Smooth muscle cell (in vitro differentiated cells): Measurements from ENCODE around the gene LRRC28. TPM values are rescaled to one million over a fixed set of nuclear protein-coding genes. Genes with fewer than 3 reads are reported as not detected.

Experiments used
- DNase-seq: peaks from one replicate; lab custom pipeline; 2025; ENCODE audit not compliant: unreplicated experiment; lab: John Stamatoyannopoulos, UW
- H2AFZ ChIP-seq: fragments of 200-600 bp; sonication (generic); 2 replicates; pipeline ENCODE4 v1.6.0; 2016; ENCODE audit warnings: antibody characterized with exemption, low read depth, mild to moderate bottlenecking
- H3F3A ChIP-seq: fragments of 200-600 bp; sonication (generic); 2 replicates; pipeline ENCODE4 v1.6.0; 2017; ENCODE audit warnings: antibody characterized with exemption, low read depth
- H3K27ac ChIP-seq: fragments of 200-600 bp; sonication (generic); 2 replicates; pipeline ENCODE4 v1.5.1; 2016; ENCODE audit warnings: low read depth, mild to moderate bottlenecking
- H3K27me3 ChIP-seq: fragments of 200-600 bp; sonication (generic); 2 replicates; pipeline ENCODE4 v1.6.1; 2016; ENCODE audit warnings: low read depth, mild to moderate bottlenecking
- H3K36me3 ChIP-seq: fragments of 200-600 bp; sonication (generic); 2 replicates; pipeline ENCODE4 v1.5.1; 2016; ENCODE audit warnings: low read depth
- H3K4me1 ChIP-seq: fragments of 200-600 bp; sonication (generic); 2 replicates; pipeline ENCODE4 v1.5.1; 2016; ENCODE audit warnings: low read depth
- H3K4me2 ChIP-seq: fragments of 200-600 bp; sonication (generic); 2 replicates; pipeline ENCODE4 v1.6.0; 2016; ENCODE audit warnings: mild to moderate bottlenecking
- H3K4me3 ChIP-seq: fragments of 200-600 bp; sonication (generic); 2 replicates; pipeline ENCODE4 v1.5.1; 2016; ENCODE audit warnings: mild to moderate bottlenecking
- H3K79me2 ChIP-seq: fragments of 200-600 bp; sonication (generic); 2 replicates; pipeline ENCODE4 v1.6.0; 2016; ENCODE audit warnings: low read depth, mild to moderate bottlenecking
- H3K9ac ChIP-seq: fragments of 200-600 bp; sonication (generic); 2 replicates; pipeline ENCODE4 v1.6.0; 2016; ENCODE audit warnings: low read depth
- H3K9me3 ChIP-seq: fragments of 200-600 bp; sonication (generic); replicated peaks from 2 replicates; pipeline ENCODE4 v1.5.1; 2016; ENCODE audit warnings: low read depth
- H4K20me1 ChIP-seq: fragments of 200-600 bp; sonication (generic); 2 replicates; pipeline ENCODE4 v1.6.0; 2016; ENCODE audit warnings: low read depth
- WGBS: methylation state at CpG from one replicate; pipeline ENCODE4 v1.1.7; 2016; ENCODE audit warnings: low lambda C conversion rate; 5-methylcytosine and 5-hydroxymethylcytosine counted together
- polyA plus RNA-seq: library from polyadenylated mRNA; unstranded; fragments of >200 nt; fragmentation: Nextera tagmentation; extraction: Ambion mirVana; gene quantifications from 2 replicates; pipeline ENCODE4 v1.2.1, GENCODE V29; 2016
- total RNA-seq: library from RNA; depleted of rRNA; stranded (reverse); fragments of >200 nt; gene quantifications from 2 replicates; pipeline ENCODE4 v1.2.3, GENCODE V29; 2014
- TF ChIP-seq, protein P1 (sequence below): fragments of 200-600 bp; sonication (generic); IDR thresholded peaks from 2 replicates; pipeline ENCODE4 v1.5.1; 2017; ENCODE audit warnings: borderline replicate concordance, mild to moderate bottlenecking, antibody characterized with exemption; ENCODE audit not compliant: insufficient read depth, poor library complexity, severe bottlenecking

LRRC28 gene
- total and polyA plus RNA-seq, 2 experiments from 2014 or later: 26.5 to 28.8 TPM

DNA sequence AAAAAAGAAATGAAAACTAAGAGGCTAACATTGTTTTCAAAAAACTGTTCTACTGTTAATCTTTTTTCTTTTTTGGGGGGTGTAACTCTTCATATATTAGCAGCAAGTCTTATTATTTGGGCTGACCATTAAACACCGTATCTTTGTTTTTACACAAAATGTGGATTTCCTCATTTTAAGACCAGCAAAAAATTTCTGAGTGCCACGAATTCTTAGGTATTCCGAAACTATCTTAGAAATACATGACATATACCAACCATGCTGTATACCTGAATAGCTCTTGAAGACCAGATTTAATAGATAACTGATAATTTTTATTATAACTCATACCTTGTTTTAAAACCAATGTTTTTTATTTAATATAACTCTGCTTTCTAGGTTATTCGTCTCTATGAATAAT lies 1.3 kb upstream of the LRRC28 start:
- Histone ChIP-seq H3K9ac (peak overlapping the region; percentile 91), H3K79me2 (peaks cover 49% of the 10 kb centered on the region), H2AFZ (peak overlapping the region; percentile 81), H3K36me3 (no peaks in the 10 kb centered on the region), H4K20me1 (peaks cover 3% of the 10 kb centered on the region), H3K27me3 (no peaks in the 10 kb centered on the region), H3K27ac (peak overlapping the region; percentile 91), H3K4me1 (peaks cover 31% of the 10 kb centered on the region), H3K4me2 (peak overlapping the region; percentile 95), H3K4me3 (peak overlapping the region; percentile 65), H3F3A (peaks cover 4% of the 10 kb centered on the region), H3K9me3 (no peaks in the 10 kb centered on the region)
- TF ChIP-seq, protein P1, sequence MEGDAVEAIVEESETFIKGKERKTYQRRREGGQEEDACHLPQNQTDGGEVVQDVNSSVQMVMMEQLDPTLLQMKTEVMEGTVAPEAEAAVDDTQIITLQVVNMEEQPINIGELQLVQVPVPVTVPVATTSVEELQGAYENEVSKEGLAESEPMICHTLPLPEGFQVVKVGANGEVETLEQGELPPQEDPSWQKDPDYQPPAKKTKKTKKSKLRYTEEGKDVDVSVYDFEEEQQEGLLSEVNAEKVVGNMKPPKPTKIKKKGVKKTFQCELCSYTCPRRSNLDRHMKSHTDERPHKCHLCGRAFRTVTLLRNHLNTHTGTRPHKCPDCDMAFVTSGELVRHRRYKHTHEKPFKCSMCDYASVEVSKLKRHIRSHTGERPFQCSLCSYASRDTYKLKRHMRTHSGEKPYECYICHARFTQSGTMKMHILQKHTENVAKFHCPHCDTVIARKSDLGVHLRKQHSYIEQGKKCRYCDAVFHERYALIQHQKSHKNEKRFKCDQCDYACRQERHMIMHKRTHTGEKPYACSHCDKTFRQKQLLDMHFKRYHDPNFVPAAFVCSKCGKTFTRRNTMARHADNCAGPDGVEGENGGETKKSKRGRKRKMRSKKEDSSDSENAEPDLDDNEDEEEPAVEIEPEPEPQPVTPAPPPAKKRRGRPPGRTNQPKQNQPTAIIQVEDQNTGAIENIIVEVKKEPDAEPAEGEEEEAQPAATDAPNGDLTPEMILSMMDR: no peak
- WGBS: 32% methylated on average over 4 of the region's 4 CpGs
- DNase-seq: no peak

DNA sequence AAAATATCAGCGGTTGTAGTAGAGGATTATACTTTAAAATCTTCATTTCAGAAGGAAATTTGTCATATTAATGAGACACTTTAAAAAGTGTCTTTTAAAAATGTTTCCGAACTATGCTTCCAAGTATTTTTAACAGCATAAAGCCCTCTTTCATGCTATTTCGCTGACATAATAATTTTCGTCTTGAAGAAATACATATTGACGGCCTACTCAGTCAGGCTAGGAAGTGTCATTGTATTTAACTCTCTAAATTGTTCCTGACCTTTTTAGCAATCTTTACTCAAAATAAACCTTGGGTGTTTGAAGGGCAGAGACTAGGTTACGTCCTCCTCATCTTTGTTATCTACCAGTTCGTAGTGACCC lies 806 bp upstream of the LRRC28 start:
- H3K79me2 ChIP-seq: peaks cover 47% of the 10 kb centered on the region
- H3F3A ChIP-seq: peaks cover 4% of the 10 kb centered on the region
- no peak for DNase-seq
- no peaks in the 10 kb centered on the region for H3K9me3 ChIP-seq
- TF ChIP-seq, protein P1: no peak
- H3K4me3 ChIP-seq: peak overlapping the region; percentile 65
- peaks cover 31% of the 10 kb centered on the region for H3K4me1 ChIP-seq
- peaks cover 3% of the 10 kb centered on the region for H4K20me1 ChIP-seq
- no peaks in the 10 kb centered on the region for H3K27me3 ChIP-seq
- H2AFZ ChIP-seq: peak overlapping the region; percentile 81
- peak overlapping the region; percentile 91 for H3K9ac ChIP-seq
- H3K4me2 ChIP-seq: peak overlapping the region; percentile 95
- WGBS: 10% methylated on average over 7 of the region's 7 CpGs
- no peaks in the 10 kb centered on the region for H3K36me3 ChIP-seq
- H3K27ac ChIP-seq: peak overlapping the region; percentile 91

DNA sequence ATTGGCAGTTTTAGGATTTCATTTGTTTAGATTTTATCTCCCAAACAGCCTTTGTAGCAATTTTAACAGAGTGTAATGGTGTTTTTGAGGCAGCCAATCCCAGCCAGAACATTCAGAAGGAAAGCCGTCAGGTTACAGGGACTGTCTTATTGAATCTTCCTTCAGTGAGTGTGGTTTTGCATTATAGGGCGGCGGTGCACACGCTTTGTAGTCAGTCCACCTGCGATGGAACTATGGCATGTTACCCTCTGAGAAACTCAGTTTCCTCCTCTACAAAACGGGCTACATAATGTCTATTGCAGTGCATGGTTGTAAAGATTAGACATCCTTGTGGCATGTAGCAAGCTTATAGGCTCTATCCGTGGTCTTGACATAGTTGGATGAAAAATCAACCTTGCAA lies 1.0 kb downstream of the LRRC28 start:
- Histone ChIP-seq H3K36me3 (peaks cover 9% of the 10 kb centered on the region), H3K79me2 (peaks cover 30% of the 10 kb centered on the region), H3K4me1 (peaks cover 27% of the 10 kb centered on the region), H3F3A (peaks cover 4% of the 10 kb centered on the region), H3K27ac (no peak overlapping the region), H3K9me3 (no peaks in the 10 kb centered on the region), H2AFZ (peak overlapping the region; percentile 96), H3K4me2 (peak overlapping the region; percentile 93), H3K9ac (no peak overlapping the region), H4K20me1 (no peaks in the 10 kb centered on the region), H3K4me3 (peak overlapping the region; percentile 65), H3K27me3 (no peaks in the 10 kb centered on the region)
- WGBS: 79% methylated on average over 7 of the region's 7 CpGs
- TF ChIP-seq, protein P1: no peak
- DNase-seq: no peak

DNA sequence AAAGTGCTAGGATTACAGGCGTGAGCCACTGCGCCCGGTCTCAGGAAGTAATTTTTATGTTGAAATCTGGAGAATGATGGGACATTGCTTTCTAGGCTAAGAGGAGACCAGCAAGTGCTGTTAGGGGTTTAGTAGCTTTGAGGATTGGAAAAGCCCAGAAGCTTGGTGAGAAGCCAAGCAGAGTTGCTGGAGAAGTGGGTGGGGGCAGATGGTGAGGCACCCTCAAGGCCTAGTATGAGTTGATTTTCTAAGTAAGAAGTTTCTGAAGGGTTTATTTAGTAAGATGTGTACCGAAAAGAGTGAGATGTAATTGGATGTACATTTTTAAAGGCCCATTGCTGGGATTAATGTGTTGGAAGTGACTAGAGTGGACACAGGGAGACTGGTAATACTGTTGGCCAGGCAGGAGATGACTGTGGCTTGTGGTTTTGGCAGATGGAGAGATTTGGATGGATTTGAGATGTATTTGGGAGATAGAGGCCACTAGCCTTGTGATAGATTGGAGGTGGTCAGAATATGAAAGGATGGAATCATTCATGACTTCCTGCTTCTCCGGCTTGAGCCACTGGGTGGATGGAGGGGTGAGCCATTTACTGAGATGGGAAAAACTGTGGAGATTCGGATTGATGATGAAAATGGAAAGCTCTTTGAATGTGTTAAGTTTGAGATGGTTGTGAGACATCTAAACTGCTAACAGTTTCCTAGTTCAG lies 2.3 kb downstream of the LRRC28 start:
- H3K4me1 ChIP-seq: peaks cover 15% of the 10 kb centered on the region
- H3K9ac ChIP-seq: no peak overlapping the region
- no peaks in the 10 kb centered on the region for H3K27me3 ChIP-seq
- peaks cover 9% of the 10 kb centered on the region for H3K36me3 ChIP-seq
- no peak overlapping the region for H3K4me2 ChIP-seq
- no peaks in the 10 kb centered on the region for H4K20me1 ChIP-seq
- H3K27ac ChIP-seq: no peak overlapping the region
- H3K4me3 ChIP-seq: no peak overlapping the region
- H3K79me2 ChIP-seq: peaks cover 18% of the 10 kb centered on the region
- DNase-seq: no peak
- H3K9me3 ChIP-seq: no peaks in the 10 kb centered on the region
- peaks cover 4% of the 10 kb centered on the region for H3F3A ChIP-seq
- no peak overlapping the region for H2AFZ ChIP-seq
- 94% methylated on average over 6 of the region's 6 CpGs for WGBS
- TF ChIP-seq, protein P1: no peak
